A549 (cell line): ENCODE results near the gene IRF9. TPM values are rescaled to one million over a fixed set of nuclear protein-coding genes. Genes with fewer than 3 reads are reported as not detected.

Source experiments
- ATAC-seq, 2 experiments: fragments of 200-7000 bp in 1 of 2; fragments of >200 bp in 1 of 2; cut with Nextera tagmentation in 1 of 2; cut with Tn5 transposase in 1 of 2; 3 replicates each; pipeline versions ENCODE4 v1.8.0 to v1.9.1; 2018 to 2020; ENCODE audit warnings: mild to moderate bottlenecking in 1 of 2, moderate library complexity in 1 of 2
- CTCF ChIA-PET: fragments of 300-600 bp; sonication (Branson Sonifier 250); formaldehyde crosslinking; extraction: SDS; loops from one replicate; lab custom pipeline; 2021; ENCODE audit warnings: antibody characterized with exemption, inconsistent platforms; lab: Yijun Ruan, JAX
- POLR2A ChIA-PET: fragments of 350-600 bp; formaldehyde crosslinking; extraction: SDS; loops from one replicate; lab custom pipeline; 2021; ENCODE audit warnings: antibody characterized with exemption, inconsistent platforms; lab: Yijun Ruan, JAX
- DNase-seq, 2 experiments: peaks; one replicate each; pipeline versions ENCODE4 v3.0.0 to v3.0.0-alpha.2; 2011 to 2016; ENCODE audit warnings: low read depth in 1 of 2, low spot score in 1 of 2
- FAIRE-seq: peaks from 2 replicates; lab custom pipeline; 2011; peaks lifted over from hg19 to GRCh38; lab: Jason Lieb, UNC
- H3K27ac ChIP-seq, 2 experiments: fragments of >200 bp; sonication (Bioruptor Twin); formaldehyde crosslinking; 3 replicates each; pipeline ENCODE4 v1.5.1; 2016 to 2017
- H3K4me1 ChIP-seq: fragments of >200 bp; sonication (Bioruptor Twin); formaldehyde crosslinking; 3 replicates; pipeline ENCODE4 v1.6.1; 2016
- H3K4me2 ChIP-seq: fragments of >200 bp; sonication (Bioruptor Twin); formaldehyde crosslinking; 3 replicates; pipeline ENCODE4 v1.6.1; 2016
- H3K4me3 ChIP-seq: fragments of >200 bp; sonication (Bioruptor Twin); formaldehyde crosslinking; 3 replicates; pipeline ENCODE4 v1.5.1; 2016
- H3K9me3 ChIP-seq: fragments of >200 bp; sonication (Bioruptor Twin); formaldehyde crosslinking; 3 replicates; pipeline ENCODE4 v1.6.1; 2016
- ATOH8 ChIP-seq: fragments of 250-450 bp; sonication (Bioruptor Pico); IDR thresholded peaks from 2 replicates; pipeline ENCODE4 v1.5.0; 2020; ENCODE audit warnings: low read depth, mild to moderate bottlenecking, moderate library complexity
- BHLHE40 ChIP-seq: IDR thresholded peaks from 2 replicates; pipeline ENCODE4 v1.6.1; 2012; ENCODE audit warnings: low read depth, low read length, inconsistent platforms
- CEBPB ChIP-seq, 2 experiments: fragments of >200 bp in 1 of 2; sonication (Bioruptor Twin) in 1 of 2; formaldehyde crosslinking in 1 of 2; IDR thresholded peaks; 2 replicates each; pipeline ENCODE4 v1.6.1; 2012 to 2016
- CHD2 ChIP-seq: fragments of 150-350 bp; IDR thresholded peaks from 2 replicates; pipeline ENCODE4 v1.6.1; 2014; ENCODE audit warnings: low read length; ENCODE audit not compliant: partially characterized antibody
- CHD4 ChIP-seq: fragments of 200-600 bp; sonication (generic); IDR thresholded peaks from 2 replicates; pipeline ENCODE4 v1.6.1; 2016; ENCODE audit warnings: antibody characterized with exemption, mild to moderate bottlenecking, borderline replicate concordance
- CTCF ChIP-seq: fragments of >200 bp; sonication (Bioruptor Twin); formaldehyde crosslinking; IDR thresholded peaks from 3 replicates; pipeline ENCODE4 v1.5.1; 2016
- E2F6 ChIP-seq: IDR thresholded peaks from 2 replicates; pipeline ENCODE4 v1.6.1; 2012; ENCODE audit warnings: low read depth, borderline replicate concordance
- EHMT2 ChIP-seq: fragments of 200-600 bp; sonication (generic); IDR thresholded peaks from 2 replicates; pipeline ENCODE4 v1.6.1; 2016; ENCODE audit warnings: antibody characterized with exemption, low read depth, mild to moderate bottlenecking, moderate library complexity
- ELK1 ChIP-seq: fragments of 150-350 bp; IDR thresholded peaks from 2 replicates; pipeline ENCODE4 v1.6.1; 2014; ENCODE audit warnings: low read depth, mild to moderate bottlenecking, low read length
- EP300 ChIP-seq, 2 experiments: fragments of >200 bp; sonication (Bioruptor Twin); formaldehyde crosslinking; IDR thresholded peaks; 2 replicates in 1 of 2; 3 replicates in 1 of 2; pipeline ENCODE4 v1.6.1; 2016 to 2017
- ESRRA ChIP-seq: fragments of 150-350 bp; IDR thresholded peaks from 2 replicates; pipeline ENCODE4 v1.6.1; 2014; ENCODE audit warnings: mild to moderate bottlenecking, low read length, borderline replicate concordance
- FOSL2 ChIP-seq, 2 experiments: fragments of 450-650 bp in 1 of 2; fragments of >200 bp in 1 of 2; sonication (Bioruptor Twin) in 1 of 2; formaldehyde crosslinking; IDR thresholded peaks; 2 replicates each; pipeline versions ENCODE4 v1.5.0 to v1.6.1; 2016 to 2020; ENCODE audit warnings: mild to moderate bottlenecking in 1 of 2, moderate library complexity in 1 of 2
- HDAC2 ChIP-seq: fragments of 200-600 bp; sonication (generic); IDR thresholded peaks from 2 replicates; pipeline ENCODE4 v1.6.1; 2016
- HES2 ChIP-seq: fragments of >200 bp; sonication (Bioruptor Twin); formaldehyde crosslinking; IDR thresholded peaks from 2 replicates; pipeline ENCODE4 v1.6.1; 2016
- HOXB13 ChIP-seq: fragments of 250-450 bp; sonication (Bioruptor Pico); IDR thresholded peaks from 2 replicates; pipeline ENCODE4 v1.5.0; 2020; ENCODE audit warnings: low read depth, mild to moderate bottlenecking, moderate library complexity
- MAZ ChIP-seq: fragments of 150-350 bp; IDR thresholded peaks from 2 replicates; pipeline ENCODE4 v1.6.1; 2014; ENCODE audit warnings: antibody characterized with exemption, low read depth, low read length, borderline replicate concordance
- NFE2L2 ChIP-seq: fragments of 150-350 bp; conservative IDR thresholded peaks from 2 replicates; pipeline ENCODE4 v1.6.1; 2014; ENCODE audit warnings: low read length
- NPAS2 ChIP-seq: fragments of 250-450 bp; sonication (Bioruptor Pico); IDR thresholded peaks from 2 replicates; pipeline ENCODE4 v1.8.0; 2022; ENCODE audit warnings: mild to moderate bottlenecking, moderate library complexity, borderline replicate concordance
- RCOR1 ChIP-seq: fragments of 150-350 bp; IDR thresholded peaks from 2 replicates; pipeline ENCODE4 v1.6.1; 2014; ENCODE audit warnings: antibody characterized with exemption, low read length, low read depth
- RNF2 ChIP-seq: fragments of 200-600 bp; sonication (generic); IDR thresholded peaks from 2 replicates; pipeline ENCODE4 v1.6.1; 2016; ENCODE audit warnings: low read depth, mild to moderate bottlenecking, antibody characterized with exemption, moderate library complexity, borderline replicate concordance
- SMC3 ChIP-seq: fragments of >200 bp; sonication (Bioruptor Twin); formaldehyde crosslinking; IDR thresholded peaks from 3 replicates; pipeline ENCODE4 v1.6.1; 2018; ENCODE audit warnings: inconsistent platforms
- SREBF2 ChIP-seq: fragments of 450-650 bp; IDR thresholded peaks from 2 replicates; pipeline ENCODE4 v1.6.1; 2014; ENCODE audit warnings: mild to moderate bottlenecking, moderate library complexity
- TFCP2L1 ChIP-seq: fragments of 250-450 bp; sonication (Bioruptor Pico); IDR thresholded peaks from 2 replicates; pipeline ENCODE4 v1.5.0; 2021; ENCODE audit warnings: mild to moderate bottlenecking
- ZC3H11A ChIP-seq: fragments of 450-650 bp; IDR thresholded peaks from 2 replicates; pipeline ENCODE4 v1.6.1; 2014; ENCODE audit warnings: antibody characterized with exemption, mild to moderate bottlenecking
- WGBS: methylation state at CpG from one replicate; pipeline ENCODE4 v1.1.6; 2017; ENCODE audit errors: missing lambda C conversion rate; 5-methylcytosine and 5-hydroxymethylcytosine counted together
- polyA plus RNA-seq, 4 experiments: library from polyadenylated mRNA; depleted of rRNA in 3 of 4; stranded (reverse); fragments of >200 nt; fragmentation: RNase III in 1 of 4; extraction: RNeasy Plus Mini Kit Qiagen cat#74134 plus additional on column Dnase treatment in 1 of 4; gene quantifications; 2 replicates in 3 of 4; 3 replicates in 1 of 4; pipeline ENCODE4 v1.2.3, GENCODE V29; 2011 to 2017

Gene IRF9
- polyA plus RNA-seq, 2 of the 4 experiments (the other 2 are of a cell fraction) = 19.0 to 23.1 TPM

GRCh38 chr14:24188251-24189058 is 27.4 kb downstream of the IRF9 start, which contains the start of gene IPO4 (continued):
- TF ChIP-seq ZC3H11A (peak; percentile 59; the same call in 1 of the 2 replicates), CHD2 (no peak), RCOR1 (no peak), BHLHE40 (peak; percentile 81), SREBF2 (no peak), MAZ (peak; percentile 86; the same call in 1 of the 2 replicates), HOXB13 (CRISPR knock-in tag) (no peak), EHMT2 (no peak), E2F6 (0 out of 2 replicates have a peak, but pooled peaks have one; percentile 48)

GRCh38 chr14:24189059-24189375 is 28.0 kb downstream of the IRF9 start:
- H3K9me3 ChIP-seq = no peaks in the 10 kb centered on the region
- no peak for FAIRE-seq
- peak overlapping the region; percentile 88 for H3K4me2 ChIP-seq
- no peak for ATAC-seq
- peak overlapping the region; percentile 97; the same call in 2 of the 3 replicates for H3K4me3 ChIP-seq
- H3K4me1 ChIP-seq = peaks cover 18% of the 10 kb centered on the region
- H3K27ac ChIP-seq = peak overlapping the region; percentile 46 to 98; a peak in 4 of 6 replicates
- CTCF ChIA-PET = interaction anchor here (0.8 to 1.8 kb wide), 7 partner anchors 20 to 131 kb away, joined by 3 to 5 read pairs (median 3); partner anchors contain the start of genes EMC9, MDP1 and TINF2
- POLR2A ChIA-PET = interaction anchor here (1.1 to 1.6 kb wide), 6 partner anchors 9 to 53 kb away, joined by 4 to 16 read pairs (median 6); partner anchors contain the start of genes CHMP4A, MDP1 and TINF2
- no peak for DNase-seq
- WGBS = 5% methylated on average over 3 of the region's 3 CpGs
- TF ChIP-seq ESRRA = no peak

GRCh38 chr14:24189460-24189859 is 28.4 kb downstream of the IRF9 start:
- FAIRE-seq = no peak
- Histone ChIP-seq H3K4me2 (peak overlapping the region; percentile 88), H3K9me3 (no peaks in the 10 kb centered on the region), H3K4me3 (no peak overlapping the region), H3K27ac (peak overlapping the region in 1 of 2 experiments; percentile 98; a peak in 3 of 6 replicates), H3K4me1 (peaks cover 22% of the 10 kb centered on the region)
- no peak for ATAC-seq
- CTCF ChIA-PET = interaction anchor here (0.8 to 1.6 kb wide), 3 partner anchors 21 to 53 kb away, joined by 3 to 4 read pairs (median 4); partner anchors contain the start of gene TINF2
- DNase-seq = no peak
- POLR2A ChIA-PET = interaction anchor here (0.6 to 1.6 kb wide), 7 partner anchors 10 to 53 kb away, joined by 4 to 16 read pairs (median 7); partner anchors contain the start of genes CHMP4A, MDP1, NEDD8 and TINF2
- no peak for TF ChIP-seq SMC3
- 95% methylated on average over 9 of the region's 9 CpGs for WGBS

GRCh38 chr14:24190416-24190815 is 29.4 kb downstream of the IRF9 start:
- POLR2A ChIA-PET = no interaction called here
- Histone ChIP-seq H3K27ac (no peak overlapping the region), H3K4me3 (no peak overlapping the region), H3K4me2 (no peak overlapping the region), H3K9me3 (no peaks in the 10 kb centered on the region)
- ATAC-seq (no peak), DNase-seq (no peak), FAIRE-seq (no peak)
- CTCF ChIA-PET = no interaction called here
- TF ChIP-seq FOSL2 (IDR thresholded peaks at IDR 0.05) (no peak), FOSL2 (CRISPR knock-in tag; IDR thresholded peaks at IDR 0.05) (no peak), CTCF (no peak), BHLHE40 (no peak), HES2 (no peak), NFE2L2 (no peak), ELK1 (no peak), ATOH8 (CRISPR knock-in tag) (no peak), EHMT2 (no peak), CEBPB (IDR thresholded peaks at IDR 0.05) (no peak), RNF2 (no peak), CHD4 (no peak), NPAS2 (CRISPR knock-in tag) (no peak), TFCP2L1 (CRISPR knock-in tag) (no peak), HDAC2 (no peak), EP300 (IDR thresholded peaks at IDR 0.05) (no peak)
- TF ChIP-seq, all 56 proteins: peak for 0
- WGBS = 90% methylated on average over 10 of the region's 10 CpGs
- peaks cover 25% of the 10 kb centered on the region for H3K4me1 ChIP-seq
